ENCODE measurements around the gene GOT1. TPM values are rescaled to one million over a fixed set of nuclear protein-coding genes. Genes with fewer than 3 reads are reported as not detected.

Gene GOT1
- total and polyA plus RNA-seq, 2 donors (not counting 3 experiments of a cell fraction or from before 2014, with no cell fraction given) = 14.4 to 36.3 TPM

DNA sequence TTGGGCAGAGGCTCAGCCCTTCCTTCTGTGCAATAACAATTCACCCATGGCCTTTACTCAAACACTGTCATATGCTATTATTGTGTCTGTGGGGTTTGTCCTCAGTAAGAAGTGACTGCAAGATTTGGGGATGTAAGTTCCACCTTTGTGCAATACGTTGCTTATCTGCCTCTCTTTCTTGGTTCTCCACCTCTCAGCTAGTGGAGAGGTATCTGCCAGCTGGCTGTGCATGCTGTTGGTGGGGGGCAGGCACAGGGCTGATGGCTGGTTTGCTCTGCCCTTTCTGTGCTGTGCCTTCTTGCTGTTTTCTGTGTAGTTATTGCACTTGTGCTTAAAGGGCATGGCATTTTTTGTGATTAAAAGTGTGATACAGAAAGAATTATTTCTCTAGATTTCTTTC lies 65.1 kb downstream of the GOT1 start:
- Histone ChIP-seq H3K27me3 (ENCODE audit: control insufficient read depth in 2 of 2, insufficient read depth in 2 of 2, low read length in 2 of 2) (peaks cover 29 to 33% of the 10 kb centered on the region in 2 experiments), H3K4me2 (ENCODE audit: insufficient read depth, low read length) (no peak overlapping the region), H3K27ac (ENCODE audit: insufficient read depth, low read depth, low read length) (no peak overlapping the region), H3K36me3 (ENCODE audit: control insufficient read depth in 2 of 2, extremely low read depth in 1 of 2, insufficient read depth in 2 of 2, low read length in 2 of 2) (no peaks in the 10 kb centered on the region), H4K20me1 (replicated peaks; ENCODE audit: control insufficient read depth, extremely low read depth, insufficient read depth, low read length) (no peaks in the 10 kb centered on the region), H3K9ac (replicated peaks; ENCODE audit: extremely low read depth, insufficient read depth, low read length) (no peak overlapping the region), H3K79me2 (ENCODE audit: control insufficient read depth, insufficient read depth, low read length) (no peaks in the 10 kb centered on the region), H3K4me1 (ENCODE audit: control insufficient read depth, extremely low read depth, insufficient read depth, low read length) (no peaks in the 10 kb centered on the region), H3K4me3 (replicated peaks in 1 of 3; ENCODE audit: insufficient read depth in 1 of 3, low read depth in 1 of 3, low read length in 3 of 3) (no peak overlapping the region), H3K9me3 (replicated peaks; ENCODE audit: control insufficient read depth, insufficient read depth, low read length) (no peaks in the 10 kb centered on the region), H3K9me1 (replicated peaks; ENCODE audit: control insufficient read depth, extremely low read depth, insufficient read depth, low read length) (no peaks in the 10 kb centered on the region), H2AFZ (ENCODE audit: low read depth, low read length) (no peak overlapping the region)
- no peak for TF ChIP-seq FOS (IDR thresholded peaks at IDR 0.05; ENCODE audit: borderline replicate concordance, insufficient read depth, low read length)
- TF ChIP-seq, protein P1, sequence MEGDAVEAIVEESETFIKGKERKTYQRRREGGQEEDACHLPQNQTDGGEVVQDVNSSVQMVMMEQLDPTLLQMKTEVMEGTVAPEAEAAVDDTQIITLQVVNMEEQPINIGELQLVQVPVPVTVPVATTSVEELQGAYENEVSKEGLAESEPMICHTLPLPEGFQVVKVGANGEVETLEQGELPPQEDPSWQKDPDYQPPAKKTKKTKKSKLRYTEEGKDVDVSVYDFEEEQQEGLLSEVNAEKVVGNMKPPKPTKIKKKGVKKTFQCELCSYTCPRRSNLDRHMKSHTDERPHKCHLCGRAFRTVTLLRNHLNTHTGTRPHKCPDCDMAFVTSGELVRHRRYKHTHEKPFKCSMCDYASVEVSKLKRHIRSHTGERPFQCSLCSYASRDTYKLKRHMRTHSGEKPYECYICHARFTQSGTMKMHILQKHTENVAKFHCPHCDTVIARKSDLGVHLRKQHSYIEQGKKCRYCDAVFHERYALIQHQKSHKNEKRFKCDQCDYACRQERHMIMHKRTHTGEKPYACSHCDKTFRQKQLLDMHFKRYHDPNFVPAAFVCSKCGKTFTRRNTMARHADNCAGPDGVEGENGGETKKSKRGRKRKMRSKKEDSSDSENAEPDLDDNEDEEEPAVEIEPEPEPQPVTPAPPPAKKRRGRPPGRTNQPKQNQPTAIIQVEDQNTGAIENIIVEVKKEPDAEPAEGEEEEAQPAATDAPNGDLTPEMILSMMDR (IDR thresholded peaks at IDR 0.05; ENCODE audit: extremely low read depth in 1 of 2, insufficient read depth in 1 of 2, low read depth in 1 of 2, low read length in 2 of 2) = no peak
- no peak for TF ChIP-seq MAX (IDR thresholded peaks at IDR 0.05; ENCODE audit: insufficient read depth, insufficient read length)
- no peak for TF ChIP-seq POLR2AphosphoS5 (IDR thresholded peaks at IDR 0.05; ENCODE audit: insufficient read depth, low read depth, low read length)
- TF ChIP-seq JUN (IDR thresholded peaks at IDR 0.05; ENCODE audit: borderline replicate concordance, insufficient read depth, insufficient read length, low read depth) = no peak
- TF ChIP-seq EZH2 (IDR thresholded peaks at IDR 0.05; ENCODE audit: borderline replicate concordance, low read depth, low read length, severe bottlenecking) = no peak
- no peak for TF ChIP-seq GATA2 (IDR thresholded peaks at IDR 0.05; ENCODE audit: insufficient read depth, insufficient read length, low read depth, low read length)
- TF ChIP-seq POLR2A (IDR thresholded peaks at IDR 0.05; ENCODE audit: low read depth, low read length) = no peak
- no peak for TF ChIP-seq MYC (IDR thresholded peaks at IDR 0.05; ENCODE audit: low read depth, low read length)
- ChIA-PET POLR2A (no interaction called here), CTCF (no interaction called here)
- intact Hi-C loops (cut with micrococcal nuclease) (no loop called here), dilution Hi-C loops (cut with MboI; ENCODE audit: extremely low pct_ligation_motif_present, low sequenced_read_pairs) (no loop called here)
- no TSS peak for BruUV-seq (replicated peaks)
- FAIRE-seq (no peak), DNase-seq (ENCODE audit: low read depth, low spot score) (no peak)

Measured in endothelial cell of umbilical vein (primary cell).